Hematopoietic multipotent progenitor cell (in vitro differentiated cells): Measurements from ENCODE around the gene ZNF528. TPM values are rescaled to one million over a fixed set of nuclear protein-coding genes. Genes with fewer than 3 reads are reported as not detected.

Experiments used
- DNase-seq, 3 donors: peaks; one replicate each; pipeline ENCODE4 v3.0.0-alpha.2; 2011 to 2015; ENCODE audit warnings: low read depth in 2 of 3, low spot score in 2 of 3
- small RNA-seq: library from RNA; depleted of rRNA; stranded (forward); fragments of <200 nt; gene quantifications from one replicate; pipeline ENCODE3, GENCODE V24; 2012
- total RNA-seq: library from RNA; depleted of rRNA; stranded (reverse); fragments of >200 nt; gene quantifications from one replicate; pipeline ENCODE4 v1.2.3, GENCODE V29; 2012

ZNF528 gene
- total RNA-seq = 8.1 TPM

GRCh38 chr19:52397310-52398080 is at the start of gene ZNF528:
TSS of gene ZNF528 (plus strand) at chr19:52397849. CDS start at chr19:52402014, 4,165 bp downstream.
- DNase-seq = peak; percentile 69 to 96 (median 93)

- DNase-seq = no peak
These were observed 46.1 kb upstream of the ZNF528 start for GRCh38 chr19:52351512-52351911.

GRCh38 chr19:52366414-52366824 is 31.2 kb upstream of the ZNF528 start:
- DNase-seq = no peak

GRCh38 chr19:52369559-52370340 is 27.9 kb upstream of the ZNF528 start, which contains the start of gene ZNF880:
TSS of gene ZNF880 (plus strand) at chr19:52369923. CDS start at chr19:52369966, 43 bp downstream.
- peak; percentile 68 to 98 (median 92) for DNase-seq

DNA sequence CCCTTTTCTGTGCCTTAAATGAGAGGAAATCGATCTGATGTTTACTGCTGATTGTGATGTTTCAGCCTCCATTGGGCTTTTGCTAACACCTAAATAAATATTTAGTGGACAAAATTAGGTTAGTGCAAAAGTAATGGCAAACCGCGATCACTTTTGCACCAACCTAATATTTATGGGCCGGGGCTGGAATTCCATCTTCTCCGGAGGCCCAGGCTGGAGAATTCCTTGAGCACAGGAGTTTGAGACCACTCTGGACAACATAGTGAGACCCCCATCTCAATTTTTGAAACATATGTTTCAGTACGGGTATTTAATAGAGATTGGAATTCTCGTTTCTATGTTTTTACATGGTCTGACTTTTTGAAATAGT is 27.3 kb upstream of the ZNF528 start:
- no peak for DNase-seq

DNA sequence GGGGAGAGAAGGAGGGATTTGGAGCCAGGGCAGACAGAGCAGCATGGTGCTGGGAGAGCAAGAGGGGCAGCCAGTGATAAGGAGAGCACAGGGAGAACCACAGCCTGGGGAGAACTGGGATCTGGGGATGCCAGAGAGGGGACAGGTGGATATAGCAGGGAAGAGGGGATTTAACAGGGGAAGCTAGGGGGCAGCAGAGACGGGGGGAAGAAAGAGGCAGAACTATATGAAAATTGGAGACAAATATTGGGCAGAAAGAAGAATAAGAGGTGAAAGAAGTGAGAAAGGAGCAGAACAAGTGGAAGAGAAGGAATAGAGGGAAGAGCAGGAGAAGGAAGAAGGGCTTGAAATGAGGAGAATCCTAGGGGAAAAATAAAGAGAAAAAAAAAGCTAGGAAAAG is 6.5 kb upstream of the ZNF528 start:
- no peak for DNase-seq

GRCh38 chr19:52398081-52398441 is 412 bp downstream of the ZNF528 start:
- DNase-seq = peak in 1 of 3 donors; percentile 67

- DNase-seq = peak in 1 of 3 donors; percentile 16
These were observed 12.6 kb downstream of the ZNF528 start for GRCh38 chr19:52410276-52410675.

DNA sequence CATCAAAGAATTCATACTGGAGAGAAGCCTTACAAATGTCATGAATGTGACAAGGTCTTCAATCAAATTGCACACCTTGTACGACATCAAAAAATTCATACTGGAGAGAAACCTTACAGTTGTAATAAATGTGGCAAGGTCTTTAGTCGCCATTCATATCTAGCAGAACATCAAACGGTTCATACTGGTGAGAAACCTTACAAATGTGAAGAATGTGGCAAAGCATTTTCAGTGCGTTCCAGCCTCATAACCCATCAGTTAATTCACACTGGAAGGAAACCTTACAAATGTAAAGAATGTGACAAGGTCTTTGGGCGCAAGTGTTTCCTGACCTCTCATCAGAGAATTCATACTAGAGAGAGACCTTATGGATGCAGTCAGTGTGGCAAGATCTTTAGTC is 18.1 kb downstream of the ZNF528 start:
- DNase-seq = no peak

DNA sequence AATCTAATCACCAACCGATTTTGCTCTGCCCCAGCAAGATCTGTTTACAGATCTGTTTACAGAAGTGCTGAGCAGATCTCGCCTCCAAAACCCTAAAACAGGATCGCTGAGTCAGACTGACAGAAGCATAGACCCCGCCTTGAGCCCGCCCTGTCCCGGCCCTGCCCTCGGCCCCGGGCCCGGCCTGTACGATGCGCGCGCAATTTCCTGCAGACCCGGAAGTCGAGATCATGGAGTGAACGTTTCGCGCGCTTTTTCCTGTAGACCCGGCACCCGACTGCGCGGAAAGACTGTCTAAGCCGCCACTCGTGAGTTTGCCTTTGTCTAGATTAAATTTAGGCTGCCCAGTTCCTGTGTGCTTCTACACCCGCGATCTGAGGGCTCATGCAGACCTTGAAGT is 31.3 kb downstream of the ZNF528 start, which contains the start of gene ZNF534:
Gene ZNF534, plus strand, starts transcription at position 212 of the 400 bp plus-strand sequence. CDS start 2,327 bp downstream, outside the sequence.
- DNase-seq = no peak

GRCh38 chr19:52442179-52442578 is 44.5 kb downstream of the ZNF528 start:
- no peak for DNase-seq

- no peak for DNase-seq
These were observed 46.9 kb downstream of the ZNF528 start for GRCh38 chr19:52444506-52444905.

- no peak for DNase-seq
These were observed 53.6 kb downstream of the ZNF528 start for GRCh38 chr19:52451241-52451640.

DNA sequence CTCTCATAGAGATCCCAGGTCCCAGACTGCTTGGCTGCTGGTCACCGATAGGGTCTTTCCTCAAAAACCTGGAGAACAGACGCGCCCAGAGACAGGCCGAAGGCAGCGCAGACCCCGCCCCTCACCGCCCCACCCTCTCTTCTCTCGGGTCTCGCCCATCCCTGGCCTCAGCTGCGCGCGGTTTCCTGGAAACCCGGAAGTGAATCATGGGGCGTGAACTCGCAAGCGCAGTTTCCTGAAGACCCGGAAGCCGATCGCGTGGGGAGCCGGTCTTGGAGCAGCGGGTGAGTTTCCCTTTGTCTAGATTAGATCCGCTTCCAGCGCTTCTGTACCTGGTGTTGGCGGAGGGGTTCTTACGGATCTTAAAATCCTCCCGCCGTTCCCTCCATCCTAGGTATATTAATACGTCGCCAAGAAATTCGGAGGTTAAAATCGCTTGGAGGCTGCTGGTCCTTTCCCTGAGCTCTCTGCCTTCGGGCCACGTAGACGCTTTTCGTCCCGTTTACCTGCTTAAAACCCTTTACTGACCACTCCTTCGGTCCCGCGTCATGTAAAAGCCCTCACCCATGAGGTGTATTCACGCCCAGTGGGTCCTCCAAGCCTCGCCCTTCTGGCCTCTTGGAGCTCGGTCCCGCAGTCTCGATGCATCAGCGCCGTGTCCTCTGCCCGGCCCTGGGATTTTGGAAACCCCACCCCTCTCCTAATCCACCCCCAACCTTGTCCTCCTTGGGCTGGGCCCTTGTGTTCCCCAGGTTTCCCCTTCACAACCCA is 55.9 kb downstream of the ZNF528 start, which contains the start of gene ZNF578:
Gene ZNF578, plus strand, starts transcription at position 230 of the 771 bp plus-strand sequence. CDS start 48,293 bp downstream, outside the sequence.
- peak; percentile 7 to 93 (median 85) for DNase-seq

GRCh38 chr19:52464798-52465470 is 67.3 kb downstream of the ZNF528 start:
- no peak for DNase-seq

Small RNAs within 50 kb of the gene (small RNA-seq; reads per million reads assigned to genes)
- not detected for gene AC010332.1

Other genes with a start within 250 kb of the ZNF528 start
- gene ZNF836, start 226.2 kb upstream of the ZNF528 start, total RNA-seq = 5.4 TPM
- gene PPP2R1A, start 207.8 kb upstream of the ZNF528 start, total RNA-seq = 195 TPM
- 7.5 TPM for gene ZNF766, start 128.3 kb upstream of the ZNF528 start, total RNA-seq
- gene ZNF480, start 100.7 kb upstream of the ZNF528 start, total RNA-seq = 3.2 TPM
- 2.2 TPM for gene ZNF610, start 61.6 kb upstream of the ZNF528 start, total RNA-seq
- gene ZNF880, start 27.9 kb upstream of the ZNF528 start, total RNA-seq = 14.0 TPM
- gene ZNF534, start 31.3 kb downstream of the ZNF528 start, total RNA-seq = under 0.01 TPM
- gene ZNF578, start 55.7 kb downstream of the ZNF528 start, total RNA-seq = 1.1 TPM
- gene ZNF808, start 129.8 kb downstream of the ZNF528 start, total RNA-seq = 15.6 TPM
- gene ZNF701, start 172.4 kb downstream of the ZNF528 start, total RNA-seq = 13.2 TPM
- 28.8 TPM for gene ZNF83, start 240.5 kb downstream of the ZNF528 start, total RNA-seq